Chondrocyte (in vitro differentiated cells): Measurements from ENCODE around the gene ZFHX3. TPM values are rescaled to one million over a fixed set of nuclear protein-coding genes. Genes with fewer than 3 reads are reported as not detected.

Experiments
- DNase-seq: peaks from one replicate; pipeline ENCODE4 v3.0.0; 2021; ENCODE audit warnings: mixed read lengths, low spot score
- H3K27ac Mint-ChIP-seq: one replicate; pipeline ENCODE4 v1.8.0; 2021; ENCODE audit warnings: mild to moderate bottlenecking, moderate library complexity, mixed read lengths; ENCODE audit not compliant: unreplicated experiment
- H3K27me3 Mint-ChIP-seq: 2 replicates; pipeline ENCODE4 v1.8.0; 2021; ENCODE audit warnings: low read depth, mixed read lengths
- H3K36me3 Mint-ChIP-seq: 2 replicates; pipeline ENCODE4 v1.8.0; 2021; ENCODE audit warnings: low read depth, mixed read lengths
- H3K4me1 Mint-ChIP-seq: 2 replicates; pipeline ENCODE4 v1.8.0; 2021; ENCODE audit warnings: low read depth, mild to moderate bottlenecking, mixed read lengths
- H3K4me3 Mint-ChIP-seq: one replicate; pipeline ENCODE4 v1.8.0; 2021; ENCODE audit warnings: mild to moderate bottlenecking, moderate library complexity, mixed read lengths; ENCODE audit not compliant: unreplicated experiment
- H3K9me3 Mint-ChIP-seq: 2 replicates; pipeline ENCODE4 v1.8.0; 2021; ENCODE audit warnings: low read depth, mixed read lengths
- total RNA-seq: library from RNA; stranded (reverse); gene quantifications from 3 replicates; pipeline ENCODE4 v1.2.1, GENCODE V29; 2021
- TF ChIP-seq, protein P1 (sequence below): fragments of 200-600 bp; sonication (generic); IDR thresholded peaks from 2 replicates; pipeline ENCODE4 v1.5.0; 2021; ENCODE audit warnings: antibody characterized with exemption, mild to moderate bottlenecking, moderate library complexity

Gene ZFHX3
- total RNA-seq, 1 donor from 2014 or later = 86.8 TPM

DNA sequence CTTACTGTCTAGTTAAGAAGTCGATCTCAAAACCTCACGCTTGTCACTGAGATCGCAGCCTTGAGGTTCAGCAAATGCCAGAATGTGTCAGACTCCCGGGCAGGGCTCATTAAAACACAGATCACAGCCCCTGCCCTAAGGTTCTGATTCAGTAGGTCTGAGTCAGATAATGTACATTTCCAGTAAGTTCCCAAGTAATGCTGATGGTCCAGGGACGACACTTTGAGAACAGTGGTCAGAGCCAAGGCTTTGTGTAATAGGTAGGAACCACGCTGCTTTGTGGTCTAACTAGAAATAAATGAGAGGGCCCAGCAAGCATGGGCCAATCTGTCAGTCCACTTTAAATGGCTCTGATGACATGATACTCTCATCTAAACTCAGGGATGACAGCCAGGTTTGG, 228.6 kb downstream of the ZFHX3 start:
- Mint-ChIP-seq H3K9me3 (no peaks in the 10 kb centered on the region), H3K36me3 (peaks cover 11% of the 10 kb centered on the region), H3K4me3 (no peak overlapping the region), H3K27ac (peak overlapping the region; percentile 83), H3K27me3 (no peaks in the 10 kb centered on the region), H3K4me1 (peaks cover 62% of the 10 kb centered on the region)
- TF ChIP-seq, protein P1, sequence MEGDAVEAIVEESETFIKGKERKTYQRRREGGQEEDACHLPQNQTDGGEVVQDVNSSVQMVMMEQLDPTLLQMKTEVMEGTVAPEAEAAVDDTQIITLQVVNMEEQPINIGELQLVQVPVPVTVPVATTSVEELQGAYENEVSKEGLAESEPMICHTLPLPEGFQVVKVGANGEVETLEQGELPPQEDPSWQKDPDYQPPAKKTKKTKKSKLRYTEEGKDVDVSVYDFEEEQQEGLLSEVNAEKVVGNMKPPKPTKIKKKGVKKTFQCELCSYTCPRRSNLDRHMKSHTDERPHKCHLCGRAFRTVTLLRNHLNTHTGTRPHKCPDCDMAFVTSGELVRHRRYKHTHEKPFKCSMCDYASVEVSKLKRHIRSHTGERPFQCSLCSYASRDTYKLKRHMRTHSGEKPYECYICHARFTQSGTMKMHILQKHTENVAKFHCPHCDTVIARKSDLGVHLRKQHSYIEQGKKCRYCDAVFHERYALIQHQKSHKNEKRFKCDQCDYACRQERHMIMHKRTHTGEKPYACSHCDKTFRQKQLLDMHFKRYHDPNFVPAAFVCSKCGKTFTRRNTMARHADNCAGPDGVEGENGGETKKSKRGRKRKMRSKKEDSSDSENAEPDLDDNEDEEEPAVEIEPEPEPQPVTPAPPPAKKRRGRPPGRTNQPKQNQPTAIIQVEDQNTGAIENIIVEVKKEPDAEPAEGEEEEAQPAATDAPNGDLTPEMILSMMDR = no peak
- DNase-seq = no peak

DNA sequence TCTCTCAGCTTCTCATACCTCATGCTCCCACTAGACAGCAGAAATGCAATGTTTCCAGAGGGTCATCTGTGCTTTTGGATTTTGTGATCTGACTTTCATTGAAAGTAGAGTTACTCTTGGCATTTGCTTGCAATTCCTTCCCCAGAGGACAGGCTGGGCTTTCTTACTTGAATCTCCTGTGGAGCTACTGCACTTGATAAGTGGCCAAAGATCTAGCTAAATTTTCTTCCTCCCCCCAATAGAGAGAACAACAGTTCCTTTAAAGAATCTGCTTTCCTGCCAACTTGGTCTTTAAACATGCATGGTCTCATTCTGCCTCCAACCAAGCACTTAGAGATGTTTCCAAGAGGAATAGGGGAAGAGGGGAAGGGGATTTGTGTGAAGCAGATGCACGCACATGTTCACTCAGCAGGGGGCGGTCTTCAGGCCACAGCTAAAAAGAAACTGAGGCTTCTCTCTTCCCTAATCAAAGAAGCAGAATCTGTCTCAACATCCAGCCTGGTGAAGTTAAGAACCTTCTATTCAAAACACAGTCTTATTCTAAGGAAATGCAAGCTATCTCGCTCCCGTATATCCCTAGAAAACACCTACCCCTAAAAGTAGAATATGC, 229.6 kb downstream of the ZFHX3 start:
- Mint-ChIP-seq H3K9me3 (no peaks in the 10 kb centered on the region), H3K4me1 (peaks cover 65% of the 10 kb centered on the region), H3K27ac (peak overlapping the region; percentile 11), H3K36me3 (peaks cover 15% of the 10 kb centered on the region), H3K27me3 (no peaks in the 10 kb centered on the region), H3K4me3 (no peak overlapping the region)
- no peak for DNase-seq
- TF ChIP-seq, protein P1 = peak; percentile 65

DNA sequence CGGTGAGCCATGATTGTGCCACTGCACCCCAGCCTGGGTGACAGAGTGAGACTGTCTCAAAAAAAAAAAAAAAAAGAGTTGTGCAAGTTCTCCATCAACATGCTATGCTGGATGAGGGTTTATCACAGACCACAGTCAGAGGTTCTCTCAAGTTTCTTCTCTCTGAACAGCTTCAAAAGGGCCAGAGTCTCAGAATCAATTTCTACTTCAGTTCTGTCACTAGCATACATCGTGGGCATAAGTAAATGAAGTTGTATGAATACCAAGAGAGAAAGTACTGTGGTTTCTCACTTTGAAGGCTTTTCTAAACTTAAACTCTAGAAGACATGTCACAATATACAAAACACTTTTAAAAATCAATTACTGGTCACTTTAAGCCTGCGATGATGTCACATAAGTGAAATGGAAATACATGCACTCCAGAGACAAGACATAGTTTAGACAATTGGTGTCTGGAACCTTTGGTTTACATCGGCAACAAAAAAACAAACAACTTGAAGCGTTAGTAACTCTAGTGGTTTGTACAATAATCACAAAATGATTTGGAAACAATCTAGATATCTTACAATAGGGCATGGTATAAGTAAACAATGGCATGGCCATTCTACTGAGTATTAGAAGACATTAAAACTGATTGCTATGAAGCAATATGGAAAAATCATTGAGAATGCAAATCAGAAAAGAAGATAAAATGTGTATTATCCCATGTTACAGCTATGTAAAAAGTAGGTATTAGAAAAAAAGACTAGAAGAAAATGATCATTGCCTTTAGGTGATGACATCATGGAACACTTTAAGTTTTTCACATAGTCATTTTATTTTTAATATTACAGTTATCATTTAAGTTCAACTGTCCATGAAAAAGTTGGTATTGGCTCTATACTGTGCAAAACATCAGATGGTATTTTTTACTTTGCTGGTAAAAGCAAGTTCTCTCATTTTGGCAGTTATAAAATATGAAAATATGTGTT, 232.3 kb downstream of the ZFHX3 start:
- Mint-ChIP-seq H3K27ac (no peak overlapping the region), H3K4me3 (no peak overlapping the region), H3K36me3 (peaks cover 22% of the 10 kb centered on the region), H3K4me1 (peaks cover 64% of the 10 kb centered on the region), H3K27me3 (no peaks in the 10 kb centered on the region), H3K9me3 (no peaks in the 10 kb centered on the region)
- DNase-seq = no peak
- TF ChIP-seq, protein P1 = no peak

DNA sequence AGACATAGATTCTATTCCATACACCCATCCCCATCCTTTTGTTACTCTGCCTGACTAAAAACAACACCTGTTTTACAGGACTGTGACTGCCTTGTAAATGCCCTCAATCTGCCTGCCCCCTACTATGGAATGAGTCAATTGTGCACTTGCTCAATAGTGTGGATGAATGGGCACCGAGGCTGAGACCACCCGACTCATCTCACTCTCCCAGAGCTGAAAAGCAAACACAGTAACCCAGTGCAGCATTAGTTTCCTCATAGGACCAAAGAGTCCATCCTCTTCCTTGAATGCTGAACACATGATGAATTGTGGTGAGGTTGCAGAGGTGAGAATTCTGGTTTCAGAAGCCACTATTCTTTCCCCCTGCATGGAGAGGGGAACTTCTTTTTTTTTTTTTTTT, 233.7 kb downstream of the ZFHX3 start:
- DNase-seq = no peak
- Mint-ChIP-seq H3K4me3 (no peak overlapping the region), H3K27ac (peak overlapping the region; percentile 53), H3K4me1 (peaks cover 51% of the 10 kb centered on the region), H3K27me3 (no peaks in the 10 kb centered on the region), H3K36me3 (peaks cover 27% of the 10 kb centered on the region), H3K9me3 (no peaks in the 10 kb centered on the region)
- TF ChIP-seq, protein P1 = no peak

DNA sequence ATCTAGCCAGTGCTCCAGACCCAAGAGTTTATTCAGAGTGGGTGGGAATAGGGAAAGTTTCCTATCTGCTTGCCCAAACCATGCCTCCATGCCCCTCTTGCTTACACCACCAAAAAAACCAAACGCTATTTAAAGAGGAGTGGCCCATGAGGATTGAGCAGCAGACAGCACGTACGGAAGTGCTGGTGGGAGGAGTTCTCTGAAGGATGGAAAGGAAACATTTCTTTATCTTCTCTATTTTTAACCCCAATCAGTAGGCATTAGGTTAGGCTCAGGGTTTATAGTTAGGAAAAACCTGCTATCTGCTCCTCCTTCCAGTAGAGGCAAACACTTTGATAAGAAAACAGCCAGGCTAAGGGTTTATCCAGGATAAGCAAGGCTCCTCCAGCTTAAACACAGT, 235.3 kb downstream of the ZFHX3 start:
- Mint-ChIP-seq H3K27ac (peak overlapping the region; percentile 80), H3K4me3 (no peak overlapping the region), H3K4me1 (peaks cover 36% of the 10 kb centered on the region), H3K9me3 (no peaks in the 10 kb centered on the region), H3K27me3 (no peaks in the 10 kb centered on the region), H3K36me3 (peaks cover 22% of the 10 kb centered on the region)
- no peak for DNase-seq
- TF ChIP-seq, protein P1 = no peak
